GM20000 (cell line): ENCODE data around the gene SENP1.

Source experiments
- DNase-seq: peaks from one replicate; pipeline ENCODE4 v3.0.0; 2012; ENCODE audit warnings: low spot score
- TF ChIP-seq, protein P1 (sequence below): IDR thresholded peaks from 2 replicates; pipeline ENCODE4 v1.5.1; 2012; ENCODE audit warnings: mild to moderate bottlenecking, control low read depth; ENCODE audit errors: extremely low read depth, missing control alignments

SENP1 gene

GRCh38 chr12:48044396-48044795 is 61.5 kb downstream of the SENP1 start:
- TF ChIP-seq, protein P1, sequence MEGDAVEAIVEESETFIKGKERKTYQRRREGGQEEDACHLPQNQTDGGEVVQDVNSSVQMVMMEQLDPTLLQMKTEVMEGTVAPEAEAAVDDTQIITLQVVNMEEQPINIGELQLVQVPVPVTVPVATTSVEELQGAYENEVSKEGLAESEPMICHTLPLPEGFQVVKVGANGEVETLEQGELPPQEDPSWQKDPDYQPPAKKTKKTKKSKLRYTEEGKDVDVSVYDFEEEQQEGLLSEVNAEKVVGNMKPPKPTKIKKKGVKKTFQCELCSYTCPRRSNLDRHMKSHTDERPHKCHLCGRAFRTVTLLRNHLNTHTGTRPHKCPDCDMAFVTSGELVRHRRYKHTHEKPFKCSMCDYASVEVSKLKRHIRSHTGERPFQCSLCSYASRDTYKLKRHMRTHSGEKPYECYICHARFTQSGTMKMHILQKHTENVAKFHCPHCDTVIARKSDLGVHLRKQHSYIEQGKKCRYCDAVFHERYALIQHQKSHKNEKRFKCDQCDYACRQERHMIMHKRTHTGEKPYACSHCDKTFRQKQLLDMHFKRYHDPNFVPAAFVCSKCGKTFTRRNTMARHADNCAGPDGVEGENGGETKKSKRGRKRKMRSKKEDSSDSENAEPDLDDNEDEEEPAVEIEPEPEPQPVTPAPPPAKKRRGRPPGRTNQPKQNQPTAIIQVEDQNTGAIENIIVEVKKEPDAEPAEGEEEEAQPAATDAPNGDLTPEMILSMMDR = no peak
- no peak for DNase-seq

GRCh38 chr12:48043771-48044170 is 62.1 kb downstream of the SENP1 start:
- no peak for DNase-seq
- TF ChIP-seq, protein P1 = no peak

DNA sequence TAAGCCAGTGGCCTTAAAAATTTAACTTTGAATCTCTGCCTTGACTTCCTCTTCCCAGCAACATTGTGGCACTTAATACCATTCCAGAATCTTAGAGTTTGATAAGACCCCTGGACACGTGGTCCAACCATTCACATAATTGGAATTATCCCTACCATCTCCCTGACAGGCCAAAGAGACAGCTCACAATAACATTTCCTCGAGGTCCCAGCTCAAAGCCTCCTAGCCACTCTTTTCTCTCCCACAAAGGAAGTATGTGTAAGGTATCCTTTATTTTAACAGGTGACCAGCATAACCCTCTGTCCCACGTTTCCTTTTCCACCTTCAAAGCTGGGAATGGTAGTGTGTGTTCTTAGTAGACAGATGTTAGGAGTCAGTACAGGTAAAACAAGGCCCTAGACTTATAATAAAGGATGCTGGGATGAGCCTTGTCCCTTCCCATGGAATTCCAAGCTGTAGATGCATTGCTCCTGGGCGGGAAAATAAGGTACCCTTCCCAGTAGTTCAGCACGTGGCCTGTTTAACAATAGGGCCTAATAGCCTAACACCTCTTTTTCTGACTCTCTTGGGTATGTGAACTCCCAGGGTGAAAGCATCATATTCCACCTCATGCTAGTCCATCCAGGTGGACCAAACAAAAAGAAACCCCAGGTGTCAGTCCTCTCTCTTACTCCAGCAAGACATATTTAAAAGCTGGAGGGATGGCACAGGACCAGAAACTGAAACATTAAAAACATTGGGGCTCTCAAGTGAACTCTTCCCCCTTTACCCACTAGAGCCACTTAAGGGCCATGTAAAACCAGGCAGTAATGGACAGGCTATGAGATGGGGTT is 64.1 kb downstream of the SENP1 start:
- no peak for DNase-seq
- TF ChIP-seq, protein P1 = no peak

GRCh38 chr12:48040354-48040753 is 65.5 kb downstream of the SENP1 start:
- DNase-seq = no peak
- TF ChIP-seq, protein P1 = no peak

DNA sequence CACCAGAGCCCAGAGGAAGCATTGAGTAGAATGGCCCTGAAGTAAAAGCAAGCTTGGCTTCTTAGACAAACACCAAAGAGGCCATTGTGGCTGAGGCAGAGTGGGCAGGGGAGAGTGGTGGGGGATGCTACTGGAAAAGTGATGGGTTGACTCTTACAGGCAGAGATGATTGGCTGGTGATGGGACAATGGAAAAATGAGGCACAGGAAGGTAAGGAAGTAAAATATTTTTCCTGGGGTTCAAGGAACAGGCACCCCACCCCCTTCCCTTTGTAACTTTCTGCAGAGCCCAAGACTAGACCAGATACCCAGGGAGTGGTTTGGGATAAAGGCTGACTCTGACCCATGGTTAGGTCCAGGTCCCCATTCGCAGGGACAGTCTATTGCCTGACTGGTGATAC is 66.7 kb downstream of the SENP1 start:
- TF ChIP-seq, protein P1 = no peak
- DNase-seq = no peak

DNA sequence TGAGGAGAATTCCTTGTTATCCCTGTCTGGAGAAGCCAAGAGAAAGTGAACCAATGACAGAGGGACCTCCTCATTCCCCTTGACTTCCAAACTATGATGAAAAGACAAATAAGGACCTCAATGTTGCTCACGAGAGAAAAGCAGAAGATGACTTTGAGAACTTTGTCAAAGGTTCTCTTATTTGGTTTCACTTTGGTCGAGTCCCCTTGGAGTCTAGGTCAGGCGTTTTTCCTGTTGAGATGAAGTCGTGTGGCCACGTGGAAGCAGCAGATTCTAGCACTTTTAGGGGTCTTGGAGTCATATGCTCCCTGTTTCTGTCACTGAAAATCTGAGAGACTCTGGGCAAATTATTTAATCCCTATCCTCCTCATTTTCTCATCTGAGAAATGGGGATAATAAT is 67.8 kb downstream of the SENP1 start:
- TF ChIP-seq, protein P1 = no peak
- DNase-seq = no peak

- no peak for DNase-seq
- TF ChIP-seq, protein P1 = no peak
Observed at GRCh38 chr12:48037267-48037915, 68.5 kb downstream of the SENP1 start.
